OCI-LY3 (cell line): Measurements from ENCODE around the gene HGF.

Experiments
- CTCF ChIP-seq: fragments of 200-600, 300-600 bp; sonication (generic); IDR thresholded peaks from 2 replicates; pipeline ENCODE4 v1.5.1; 2014; ENCODE audit warnings: antibody characterized with exemption, low read length, low read depth
- EZH2phosphoT487 ChIP-seq: fragments of 200-600 bp; shearing (Covaris generic); IDR thresholded peaks from 2 replicates; pipeline ENCODE4 v1.6.1; 2018; ENCODE audit warnings: antibody characterized with exemption, mixed run types, low read depth

- no peak for TF ChIP-seq CTCF
- no peak for TF ChIP-seq EZH2phosphoT487
Observed at GRCh38 chr7:81676813-81677212, 93.0 kb downstream of the HGF start.
